Upper lobe of left lung (tissue), 4 donors: ENCODE results near the gene COL23A1.

Experiments
- POLR2A ChIP-seq, 4 donors: fragments of 450-650 bp; IDR thresholded peaks; one replicate each; pipeline ENCODE4 v1.5.1; 2016 to 2017; ENCODE audit warnings: antibody characterized with exemption in 4 of 4, mild to moderate bottlenecking in 2 of 4
- TF ChIP-seq, protein P1 (sequence below), 6 experiments: fragments of 450-650 bp in 4 of 6; fragments of 200-600 bp in 2 of 6; sonication (generic) in 2 of 6; IDR thresholded peaks; one replicate each; pipeline ENCODE4 v1.5.1; 2016 to 2019; ENCODE audit warnings: antibody characterized with exemption in 6 of 6

DNA sequence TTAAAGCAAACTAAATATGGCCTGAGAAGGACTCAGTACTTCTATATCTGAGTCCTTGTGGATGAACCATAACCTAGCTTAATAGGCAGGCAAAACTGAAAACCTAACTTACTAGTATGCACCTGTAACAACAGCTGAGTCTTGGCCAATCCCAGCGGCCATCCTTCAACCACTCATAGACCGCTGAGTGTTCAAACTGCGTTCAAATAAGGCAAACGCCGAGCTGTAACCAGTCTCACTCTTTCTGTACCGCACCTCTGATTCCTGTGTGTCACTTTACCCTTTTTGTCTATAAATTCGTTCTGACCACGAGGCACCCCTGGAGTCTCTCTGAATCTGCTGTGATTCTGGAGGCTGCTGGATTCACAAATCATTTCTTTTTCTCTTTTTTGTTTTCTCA, 170.5 kb downstream of the COL23A1 start:
- no peak for TF ChIP-seq POLR2A (IDR thresholded peaks at IDR 0.05)
- TF ChIP-seq, protein P1, sequence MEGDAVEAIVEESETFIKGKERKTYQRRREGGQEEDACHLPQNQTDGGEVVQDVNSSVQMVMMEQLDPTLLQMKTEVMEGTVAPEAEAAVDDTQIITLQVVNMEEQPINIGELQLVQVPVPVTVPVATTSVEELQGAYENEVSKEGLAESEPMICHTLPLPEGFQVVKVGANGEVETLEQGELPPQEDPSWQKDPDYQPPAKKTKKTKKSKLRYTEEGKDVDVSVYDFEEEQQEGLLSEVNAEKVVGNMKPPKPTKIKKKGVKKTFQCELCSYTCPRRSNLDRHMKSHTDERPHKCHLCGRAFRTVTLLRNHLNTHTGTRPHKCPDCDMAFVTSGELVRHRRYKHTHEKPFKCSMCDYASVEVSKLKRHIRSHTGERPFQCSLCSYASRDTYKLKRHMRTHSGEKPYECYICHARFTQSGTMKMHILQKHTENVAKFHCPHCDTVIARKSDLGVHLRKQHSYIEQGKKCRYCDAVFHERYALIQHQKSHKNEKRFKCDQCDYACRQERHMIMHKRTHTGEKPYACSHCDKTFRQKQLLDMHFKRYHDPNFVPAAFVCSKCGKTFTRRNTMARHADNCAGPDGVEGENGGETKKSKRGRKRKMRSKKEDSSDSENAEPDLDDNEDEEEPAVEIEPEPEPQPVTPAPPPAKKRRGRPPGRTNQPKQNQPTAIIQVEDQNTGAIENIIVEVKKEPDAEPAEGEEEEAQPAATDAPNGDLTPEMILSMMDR (IDR thresholded peaks at IDR 0.05) = no peak
